ENCODE measurements around the gene MTCL1. TPM values are rescaled to one million over a fixed set of nuclear protein-coding genes. Genes with fewer than 3 reads are reported as not detected.

The MTCL1 gene
- polyA plus RNA-seq, 1 experiment: 56.6 TPM

- ChIA-PET POLR2A (no interaction called here), CTCF (no interaction called here)
- DNase-seq (ENCODE audit: low read depth, low spot score): no peak
Measured at GRCh38 chr18:8699126-8699525, 6.2 kb upstream of the MTCL1 start.

GRCh38 chr18:8699948-8700347, 5.4 kb upstream of the MTCL1 start:
- no peaks in the 10 kb centered on the region; the same call in 1 of the 2 replicates for H3K9me3 ChIP-seq (ENCODE audit: control insufficient read depth, insufficient read depth, low read length)
- ChIA-PET POLR2A (no interaction called here), CTCF (interaction anchor here (0.6 kb wide), 1 partner anchor 44 kb away, joined by 4 read pairs; no protein-coding TSS in a partner anchor)
- no peaks in the 10 kb centered on the region for H3K27me3 ChIP-seq (ENCODE audit: control insufficient read depth, insufficient read depth, low read length)
- no peak overlapping the region for H3K27ac ChIP-seq (ENCODE audit: low read depth, low read length)
- no peak for DNase-seq (ENCODE audit: low read depth, low spot score)
- no peak overlapping the region for H3K4me3 ChIP-seq (ENCODE audit: low read depth, low read length)
- TF ChIP-seq, protein P1, sequence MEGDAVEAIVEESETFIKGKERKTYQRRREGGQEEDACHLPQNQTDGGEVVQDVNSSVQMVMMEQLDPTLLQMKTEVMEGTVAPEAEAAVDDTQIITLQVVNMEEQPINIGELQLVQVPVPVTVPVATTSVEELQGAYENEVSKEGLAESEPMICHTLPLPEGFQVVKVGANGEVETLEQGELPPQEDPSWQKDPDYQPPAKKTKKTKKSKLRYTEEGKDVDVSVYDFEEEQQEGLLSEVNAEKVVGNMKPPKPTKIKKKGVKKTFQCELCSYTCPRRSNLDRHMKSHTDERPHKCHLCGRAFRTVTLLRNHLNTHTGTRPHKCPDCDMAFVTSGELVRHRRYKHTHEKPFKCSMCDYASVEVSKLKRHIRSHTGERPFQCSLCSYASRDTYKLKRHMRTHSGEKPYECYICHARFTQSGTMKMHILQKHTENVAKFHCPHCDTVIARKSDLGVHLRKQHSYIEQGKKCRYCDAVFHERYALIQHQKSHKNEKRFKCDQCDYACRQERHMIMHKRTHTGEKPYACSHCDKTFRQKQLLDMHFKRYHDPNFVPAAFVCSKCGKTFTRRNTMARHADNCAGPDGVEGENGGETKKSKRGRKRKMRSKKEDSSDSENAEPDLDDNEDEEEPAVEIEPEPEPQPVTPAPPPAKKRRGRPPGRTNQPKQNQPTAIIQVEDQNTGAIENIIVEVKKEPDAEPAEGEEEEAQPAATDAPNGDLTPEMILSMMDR (IDR thresholded peaks at IDR 0.05; ENCODE audit: low read depth, low read length): no peak

More at GRCh38 chr18:8699126-8699525, 6.2 kb upstream of the MTCL1 start:
- Histone ChIP-seq H3K9me3 (ENCODE audit: control insufficient read depth, insufficient read depth, low read length) (no peaks in the 10 kb centered on the region; the same call in 1 of the 2 replicates), H3K27ac (ENCODE audit: low read depth, low read length) (no peak overlapping the region), H3K4me3 (ENCODE audit: low read depth, low read length) (no peak overlapping the region), H3K27me3 (ENCODE audit: control insufficient read depth, insufficient read depth, low read length) (no peaks in the 10 kb centered on the region)
- TF ChIP-seq, protein P1 (IDR thresholded peaks at IDR 0.05; ENCODE audit: low read depth, low read length): no peak

- DNase-seq (ENCODE audit: low read depth, low spot score): peak; percentile 71
- Histone ChIP-seq H3K27ac (ENCODE audit: low read depth, low read length) (peak overlapping the region; percentile 66), H3K4me3 (ENCODE audit: low read depth, low read length) (no peak overlapping the region), H3K27me3 (ENCODE audit: control insufficient read depth, insufficient read depth, low read length) (no peaks in the 10 kb centered on the region), H3K9me3 (ENCODE audit: control insufficient read depth, insufficient read depth, low read length) (no peaks in the 10 kb centered on the region; the same call in 1 of the 2 replicates)
- POLR2A ChIA-PET: interaction anchor here (0.6 kb wide), 1 partner anchor 48 kb away, joined by 4 read pairs; no protein-coding TSS in a partner anchor
- CTCF ChIA-PET: interaction anchor here (0.6 kb wide), 1 partner anchor 125 kb away, joined by 3 read pairs; no protein-coding TSS in a partner anchor
- TF ChIP-seq, protein P1 (IDR thresholded peaks at IDR 0.05; ENCODE audit: low read depth, low read length): no peak
Measured at GRCh38 chr18:8701546-8702118, 3.7 kb upstream of the MTCL1 start.

GRCh38 chr18:8702668-8703067, 2.7 kb upstream of the MTCL1 start:
- POLR2A ChIA-PET: no interaction called here
- TF ChIP-seq, protein P1 (IDR thresholded peaks at IDR 0.05; ENCODE audit: low read depth, low read length): no peak
- Histone ChIP-seq H3K4me3 (ENCODE audit: low read depth, low read length) (no peak overlapping the region), H3K27ac (ENCODE audit: low read depth, low read length) (no peak overlapping the region), H3K27me3 (ENCODE audit: control insufficient read depth, insufficient read depth, low read length) (no peaks in the 10 kb centered on the region), H3K9me3 (ENCODE audit: control insufficient read depth, insufficient read depth, low read length) (no peaks in the 10 kb centered on the region; the same call in 1 of the 2 replicates)
- CTCF ChIA-PET: interaction anchor here (0.6 to 1.7 kb wide), 4 partner anchors 13 to 355 kb away, joined by 3 to 9 read pairs (median 3); no protein-coding TSS in a partner anchor
- DNase-seq (ENCODE audit: low read depth, low spot score): no peak

GRCh38 chr18:8703092-8703709, 2.2 kb upstream of the MTCL1 start:
- ChIA-PET POLR2A (no interaction called here), CTCF (interaction anchor here (0.7 to 1.7 kb wide), 3 partner anchors 13 to 354 kb away, joined by 3 to 9 read pairs (median 3); no protein-coding TSS in a partner anchor)
- DNase-seq (ENCODE audit: low read depth, low spot score): no peak
- Histone ChIP-seq H3K4me3 (ENCODE audit: low read depth, low read length) (no peak overlapping the region), H3K27me3 (ENCODE audit: control insufficient read depth, insufficient read depth, low read length) (no peaks in the 10 kb centered on the region), H3K9me3 (ENCODE audit: control insufficient read depth, insufficient read depth, low read length) (no peaks in the 10 kb centered on the region; the same call in 1 of the 2 replicates), H3K27ac (ENCODE audit: low read depth, low read length) (no peak overlapping the region)
- TF ChIP-seq, protein P1 (IDR thresholded peaks at IDR 0.05; ENCODE audit: low read depth, low read length): no peak

Data from AG04450 (cell line).